T-cell (primary cell): ENCODE data around the gene SLFN13. TPM values are rescaled to one million over a fixed set of nuclear protein-coding genes. Genes with fewer than 3 reads are reported as not detected.

Experiments used
- total RNA-seq, 35 experiments: library from RNA in 6 of 35; stranded (reverse) in 6 of 35; fragments of 120-200 nt in 1 of 35; gene quantifications; one replicate each; pipeline versions ENCODE4 v1.2.1 to v1.2.4 and lab custom pipeline; 2013 to 2026

SLFN13 gene
- total RNA-seq, 5 donors from 2014 or later (not counting 1 experiment from before 2014, with no cell fraction given): 26.6 to 34.9 (median 30.9) TPM

Other genes starting within 250 kb of the SLFN13 start
- 100 to 1,000 TPM; 132 to 195 (median 164) TPM for gene SLFN5, start 205.7 kb downstream of the SLFN13 start, total RNA-seq
- 10 to 100 TPM; 22.2 to 43.2 (median 31.0) TPM for gene SLFN11, start 75.1 kb downstream of the SLFN13 start, total RNA-seq
- 1 to 10 TPM; 4.9 to 8.1 (median 7.1) TPM for gene SLFN12, start 16.3 kb downstream of the SLFN13 start, total RNA-seq
- gene SLFN12L, start 88.9 kb upstream of the SLFN13 start, total RNA-seq: 100 to 1,000 TPM in 1 of 5 donors, 10 to 100 TPM in 4; 79.7 to 113 (median 90.7) TPM
- gene SLFN14, start 112.1 kb upstream of the SLFN13 start, total RNA-seq: not detected
- gene PEX12, start 129.8 kb upstream of the SLFN13 start, total RNA-seq: 1 to 10 TPM; 3.6 to 6.6 (median 5.6) TPM
- 100 to 1,000 TPM; 106 to 157 (median 134) TPM for gene AP2B1, start 138.6 kb upstream of the SLFN13 start, total RNA-seq